ENCODE results near the gene SETD2.

SETD2 gene

GRCh38 chr3:47202542-47202941 lies 38.6 kb upstream of the SETD2 start:
- H3K4me3 ChIP-seq (ENCODE audit: low read length), result no peak overlapping the region
- H3K9ac ChIP-seq (ENCODE audit: low read length), result no peak overlapping the region
- no peak overlapping the region for H3K4me2 ChIP-seq (ENCODE audit: low read length)
- no peak overlapping the region for H2AFZ ChIP-seq (ENCODE audit: low read depth, low read length)
- H3K4me1 ChIP-seq (ENCODE audit: low read length), result no peaks in the 10 kb centered on the region
- H3K9me3 ChIP-seq (ENCODE audit: insufficient read depth, low read length), result no peaks in the 10 kb centered on the region
- no peaks in the 10 kb centered on the region for H4K20me1 ChIP-seq (ENCODE audit: insufficient read depth, low read length)
- TF ChIP-seq EZH2phosphoT487 (IDR thresholded peaks at IDR 0.05; ENCODE audit: low read depth), result no peak
- TF ChIP-seq CTCF (IDR thresholded peaks at IDR 0.05; ENCODE audit: low read depth, low read length), result no peak
- no peaks in the 10 kb centered on the region for H3K79me2 ChIP-seq (ENCODE audit: low read length)
- no peaks in the 10 kb centered on the region for H3K36me3 ChIP-seq (replicated peaks; ENCODE audit: low read depth, low read length)
- H3K27me3 ChIP-seq (ENCODE audit: low read depth, low read length), result no peaks in the 10 kb centered on the region
- H3K27ac ChIP-seq (ENCODE audit: low read length), result no peak overlapping the region

- H3K27me3 ChIP-seq (ENCODE audit: low read depth, low read length), result no peaks in the 10 kb centered on the region
- no peaks in the 10 kb centered on the region for H3K36me3 ChIP-seq (replicated peaks; ENCODE audit: low read depth, low read length)
- H3K4me2 ChIP-seq (ENCODE audit: low read length), result no peak overlapping the region
- no peak overlapping the region for H3K27ac ChIP-seq (ENCODE audit: low read length)
- H2AFZ ChIP-seq (ENCODE audit: low read depth, low read length), result no peak overlapping the region
- no peak overlapping the region for H3K4me3 ChIP-seq (ENCODE audit: low read length)
- no peak for TF ChIP-seq EZH2phosphoT487 (IDR thresholded peaks at IDR 0.05; ENCODE audit: low read depth)
- TF ChIP-seq CTCF (IDR thresholded peaks at IDR 0.05; ENCODE audit: low read depth, low read length), result no peak
- H4K20me1 ChIP-seq (ENCODE audit: insufficient read depth, low read length), result no peaks in the 10 kb centered on the region
- no peaks in the 10 kb centered on the region for H3K4me1 ChIP-seq (ENCODE audit: low read length)
- H3K79me2 ChIP-seq (ENCODE audit: low read length), result no peaks in the 10 kb centered on the region
- no peak overlapping the region for H3K9ac ChIP-seq (ENCODE audit: low read length)
- no peaks in the 10 kb centered on the region for H3K9me3 ChIP-seq (ENCODE audit: insufficient read depth, low read length)
Measured at GRCh38 chr3:47197287-47197686, 33.4 kb upstream of the SETD2 start.

GRCh38 chr3:47194994-47195393 lies 31.1 kb upstream of the SETD2 start:
- H3K4me2 ChIP-seq (ENCODE audit: low read length), result no peak overlapping the region
- H3K4me1 ChIP-seq (ENCODE audit: low read length), result no peaks in the 10 kb centered on the region
- no peak overlapping the region for H3K9ac ChIP-seq (ENCODE audit: low read length)
- no peak overlapping the region for H2AFZ ChIP-seq (ENCODE audit: low read depth, low read length)
- H4K20me1 ChIP-seq (ENCODE audit: insufficient read depth, low read length), result no peaks in the 10 kb centered on the region
- no peaks in the 10 kb centered on the region for H3K79me2 ChIP-seq (ENCODE audit: low read length)
- H3K27me3 ChIP-seq (ENCODE audit: low read depth, low read length), result no peaks in the 10 kb centered on the region
- no peaks in the 10 kb centered on the region for H3K36me3 ChIP-seq (replicated peaks; ENCODE audit: low read depth, low read length)
- H3K9me3 ChIP-seq (ENCODE audit: insufficient read depth, low read length), result no peaks in the 10 kb centered on the region
- H3K4me3 ChIP-seq (ENCODE audit: low read length), result no peak overlapping the region
- TF ChIP-seq EZH2phosphoT487 (IDR thresholded peaks at IDR 0.05; ENCODE audit: low read depth), result no peak
- TF ChIP-seq CTCF (IDR thresholded peaks at IDR 0.05; ENCODE audit: low read depth, low read length), result no peak
- no peak overlapping the region for H3K27ac ChIP-seq (ENCODE audit: low read length)

GRCh38 chr3:47193871-47194859 lies 30.3 kb upstream of the SETD2 start:
- Histone ChIP-seq H3K27me3 (ENCODE audit: low read depth, low read length) (no peaks in the 10 kb centered on the region), H2AFZ (ENCODE audit: low read depth, low read length) (no peak overlapping the region), H3K9me3 (ENCODE audit: insufficient read depth, low read length) (no peaks in the 10 kb centered on the region), H3K4me3 (ENCODE audit: low read length) (no peak overlapping the region), H3K9ac (ENCODE audit: low read length) (no peak overlapping the region), H3K36me3 (replicated peaks; ENCODE audit: low read depth, low read length) (no peaks in the 10 kb centered on the region), H4K20me1 (ENCODE audit: insufficient read depth, low read length) (no peaks in the 10 kb centered on the region), H3K79me2 (ENCODE audit: low read length) (no peaks in the 10 kb centered on the region), H3K4me1 (ENCODE audit: low read length) (no peaks in the 10 kb centered on the region), H3K4me2 (ENCODE audit: low read length) (no peak overlapping the region), H3K27ac (ENCODE audit: low read length) (no peak overlapping the region)
- no peak for TF ChIP-seq CTCF (IDR thresholded peaks at IDR 0.05; ENCODE audit: low read depth, low read length)
- no peak for TF ChIP-seq EZH2phosphoT487 (IDR thresholded peaks at IDR 0.05; ENCODE audit: low read depth)
